PC-3 (cell line): Measurements from ENCODE around the gene CASQ2.

ENCODE experiments used
- CTCF ChIP-seq: fragments of 300-600 bp; sonication (generic); conservative IDR thresholded peaks from 2 replicates; pipeline ENCODE4 v1.5.1; 2017; ENCODE audit warnings: antibody characterized with exemption, low read depth, mild to moderate bottlenecking, low read length
- EZH2phosphoT487 ChIP-seq: fragments of 300-600 bp; sonication (generic); IDR thresholded peaks from 2 replicates; pipeline ENCODE4 v1.6.1; 2018; ENCODE audit warnings: mild to moderate bottlenecking, antibody characterized with exemption, low read length, borderline replicate concordance

- TF ChIP-seq CTCF (no peak), EZH2phosphoT487 (no peak)
Observed at GRCh38 chr1:115666206-115666605, 102.3 kb downstream of the CASQ2 start.
